ENCODE measurements around the gene NEK6.

The NEK6 gene

DNA sequence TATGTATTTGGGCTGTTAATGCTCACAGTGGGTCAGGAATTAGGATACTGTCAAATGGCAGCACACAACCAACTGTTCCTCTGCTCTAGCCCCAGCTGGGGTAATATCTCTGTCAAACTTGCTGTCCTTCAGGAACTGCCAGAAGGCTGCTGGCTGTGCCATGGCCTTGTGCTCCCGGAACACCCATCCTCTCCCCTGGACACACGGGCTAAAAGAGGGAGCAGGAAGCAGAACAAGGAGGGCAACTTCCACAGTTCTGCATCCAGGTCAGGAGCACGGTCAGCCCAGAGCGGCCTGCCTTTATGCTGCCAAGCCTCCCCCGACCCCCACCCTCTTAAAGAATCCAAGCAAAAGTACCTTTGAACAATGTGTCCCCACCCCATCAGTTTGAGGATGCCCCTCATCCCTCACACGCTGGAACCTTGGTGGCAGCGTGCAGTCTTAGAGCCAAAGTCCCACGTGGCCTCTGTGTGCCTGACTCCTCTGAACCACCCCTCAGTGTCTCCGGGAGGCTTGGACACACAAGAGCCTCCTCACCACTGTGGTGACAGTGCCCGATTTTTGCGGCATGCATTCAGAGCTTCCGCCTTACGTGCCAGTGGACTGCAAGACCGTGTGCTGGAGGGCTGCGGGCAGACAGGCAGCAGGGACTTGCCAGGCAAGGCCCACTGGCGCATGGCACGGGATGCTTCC is 96.7 kb downstream of the NEK6 start:
- no peak overlapping the region for H3K4me3 Mint-ChIP-seq
- no peak overlapping the region for H3K27ac Mint-ChIP-seq
- no peaks in the 10 kb centered on the region for H3K27me3 Mint-ChIP-seq (ENCODE audit: low read depth)
- H3K4me1 Mint-ChIP-seq (ENCODE audit: low read depth) = peaks cover 7% of the 10 kb centered on the region
- peaks cover 9% of the 10 kb centered on the region for H3K36me3 Mint-ChIP-seq (ENCODE audit: low read depth)
- no peaks in the 10 kb centered on the region for H3K9me3 Mint-ChIP-seq

- Mint-ChIP-seq H3K27me3 (ENCODE audit: low read depth) (no peaks in the 10 kb centered on the region), H3K27ac (no peak overlapping the region), H3K36me3 (ENCODE audit: low read depth) (peaks cover 9% of the 10 kb centered on the region), H3K4me1 (ENCODE audit: low read depth) (peaks cover 7% of the 10 kb centered on the region), H3K9me3 (no peaks in the 10 kb centered on the region), H3K4me3 (no peak overlapping the region)
Observed at GRCh38 chr9:124355039-124355940, 97.5 kb downstream of the NEK6 start.

DNA sequence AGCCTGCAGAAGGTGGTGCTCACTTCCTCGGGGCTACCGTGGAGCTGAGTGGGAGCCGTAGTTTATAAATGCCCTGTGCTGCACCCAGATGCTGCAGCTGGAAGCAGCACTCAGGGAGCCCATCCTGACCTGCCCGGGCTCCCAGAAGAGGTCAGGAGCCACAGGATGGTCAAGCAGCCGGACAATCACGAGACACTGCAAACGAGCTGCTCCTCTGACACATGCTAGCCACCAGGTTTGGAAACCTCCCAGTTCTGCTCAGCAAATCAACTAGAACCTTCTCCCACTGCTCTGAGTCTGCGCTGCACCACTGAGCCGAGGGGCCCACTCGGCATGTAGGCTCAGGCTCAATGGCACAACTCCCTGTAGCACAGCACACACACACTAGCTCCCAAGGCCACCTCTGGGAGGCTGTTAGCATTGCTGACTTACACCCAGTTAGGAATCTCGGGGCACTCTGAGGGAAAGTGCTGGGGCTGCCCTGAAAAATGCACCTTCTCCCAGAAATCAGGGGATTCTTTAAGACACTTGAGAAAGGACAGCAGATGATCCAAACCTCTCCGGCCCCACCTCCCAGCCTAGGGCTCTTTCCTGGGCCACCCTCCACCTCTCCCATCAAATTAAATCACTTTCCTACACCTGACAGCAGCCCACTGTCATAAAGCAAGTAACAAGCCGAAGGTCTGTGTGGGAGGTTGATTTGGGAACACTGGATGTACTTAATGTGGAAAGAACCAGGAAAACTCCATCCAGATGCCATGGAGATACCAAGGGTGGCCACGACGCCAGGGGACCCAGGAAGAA is 98.4 kb downstream of the NEK6 start:
- Mint-ChIP-seq H3K9me3 (no peaks in the 10 kb centered on the region), H3K4me3 (no peak overlapping the region), H3K36me3 (ENCODE audit: low read depth) (peaks cover 8% of the 10 kb centered on the region), H3K4me1 (ENCODE audit: low read depth) (peaks cover 7% of the 10 kb centered on the region), H3K27me3 (ENCODE audit: low read depth) (no peaks in the 10 kb centered on the region), H3K27ac (no peak overlapping the region)

DNA sequence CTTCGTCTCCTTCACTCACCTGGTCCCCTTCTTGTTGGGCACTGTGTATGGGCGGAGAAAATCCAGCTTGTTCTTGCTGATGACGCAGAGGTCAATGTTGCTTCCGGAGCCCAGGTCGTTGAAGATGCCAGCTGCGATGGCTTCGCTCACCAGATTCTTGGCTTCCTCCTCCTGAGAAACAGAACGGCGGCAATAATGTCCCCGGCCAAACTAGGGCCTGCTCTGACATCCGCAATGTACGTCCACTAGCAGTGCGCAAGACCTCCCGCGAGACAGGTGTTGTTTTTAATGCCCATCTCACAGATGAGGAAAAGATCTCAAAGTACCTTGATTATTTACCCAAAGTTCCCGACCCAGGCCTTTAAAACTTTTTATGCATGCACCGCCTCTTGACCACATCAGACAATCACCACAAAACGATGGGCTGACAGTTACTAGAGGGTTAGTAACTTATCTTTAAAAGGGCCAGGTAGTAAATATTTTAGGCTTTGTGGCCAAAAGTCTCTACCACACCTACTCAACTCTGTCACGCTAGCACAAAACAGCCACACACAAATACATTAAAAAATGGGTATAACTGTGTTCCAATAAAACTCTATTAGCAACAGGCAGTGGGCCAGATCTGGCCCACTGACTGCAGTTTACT is 99.1 kb downstream of the NEK6 start:
- no peak overlapping the region for H3K4me3 Mint-ChIP-seq
- H3K9me3 Mint-ChIP-seq = no peaks in the 10 kb centered on the region
- H3K4me1 Mint-ChIP-seq (ENCODE audit: low read depth) = peaks cover 7% of the 10 kb centered on the region
- H3K27ac Mint-ChIP-seq = no peak overlapping the region
- H3K36me3 Mint-ChIP-seq (ENCODE audit: low read depth) = peaks cover 2% of the 10 kb centered on the region
- no peaks in the 10 kb centered on the region for H3K27me3 Mint-ChIP-seq (ENCODE audit: low read depth)

GRCh38 chr9:124357721-124358361 is 100.1 kb downstream of the NEK6 start:
- no peaks in the 10 kb centered on the region for H3K9me3 Mint-ChIP-seq
- H3K4me1 Mint-ChIP-seq (ENCODE audit: low read depth) = peaks cover 7% of the 10 kb centered on the region
- no peaks in the 10 kb centered on the region for H3K36me3 Mint-ChIP-seq (ENCODE audit: low read depth)
- no peak overlapping the region for H3K4me3 Mint-ChIP-seq
- H3K27ac Mint-ChIP-seq = no peak overlapping the region
- no peaks in the 10 kb centered on the region for H3K27me3 Mint-ChIP-seq (ENCODE audit: low read depth)

DNA sequence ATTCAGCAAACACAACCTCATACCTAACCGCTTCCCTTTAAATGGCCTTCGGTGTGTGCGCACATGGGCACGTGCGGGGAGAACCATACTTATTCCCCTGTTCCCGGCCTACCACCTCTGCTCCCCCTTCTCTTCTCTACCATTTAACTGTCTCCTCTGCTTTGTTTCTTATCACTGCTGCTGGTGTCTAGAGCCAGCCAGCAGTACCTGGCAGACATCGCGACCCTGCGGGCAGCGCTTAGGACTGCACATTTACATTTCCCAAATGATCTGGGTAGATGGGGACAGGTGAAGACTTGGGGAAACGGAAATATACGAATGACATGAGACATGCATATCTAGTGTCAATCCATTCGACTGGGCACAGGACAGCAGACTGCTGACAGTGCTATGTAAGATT is 100.9 kb downstream of the NEK6 start:
- H3K36me3 Mint-ChIP-seq (ENCODE audit: low read depth) = no peaks in the 10 kb centered on the region
- H3K4me3 Mint-ChIP-seq = no peak overlapping the region
- H3K27me3 Mint-ChIP-seq (ENCODE audit: low read depth) = no peaks in the 10 kb centered on the region
- H3K27ac Mint-ChIP-seq = no peak overlapping the region
- no peaks in the 10 kb centered on the region for H3K9me3 Mint-ChIP-seq
- peaks cover 7% of the 10 kb centered on the region for H3K4me1 Mint-ChIP-seq (ENCODE audit: low read depth)

DNA sequence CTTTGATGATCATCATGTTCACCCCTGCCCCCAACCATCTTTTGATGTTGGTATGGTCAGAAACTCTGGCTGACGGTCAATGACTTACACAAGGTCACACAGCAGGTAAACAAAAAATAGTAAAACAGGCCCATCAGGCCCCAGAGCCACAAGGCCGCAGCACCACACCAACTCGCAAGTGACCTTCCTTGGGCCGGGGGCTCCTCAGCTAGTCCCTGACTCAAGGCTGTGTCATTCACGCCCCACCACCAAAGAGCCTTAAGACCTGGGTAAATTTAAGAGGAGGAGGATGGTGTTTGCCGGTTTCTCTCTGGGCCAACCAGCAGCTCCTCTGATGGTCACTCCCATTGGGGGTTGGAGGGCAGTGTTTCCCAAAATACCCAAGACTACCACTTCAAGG is 101.7 kb downstream of the NEK6 start:
- H3K9me3 Mint-ChIP-seq = no peaks in the 10 kb centered on the region
- no peak overlapping the region for H3K4me3 Mint-ChIP-seq
- H3K27me3 Mint-ChIP-seq (ENCODE audit: low read depth) = no peaks in the 10 kb centered on the region
- no peaks in the 10 kb centered on the region for H3K36me3 Mint-ChIP-seq (ENCODE audit: low read depth)
- H3K27ac Mint-ChIP-seq = no peak overlapping the region
- peaks cover 7% of the 10 kb centered on the region for H3K4me1 Mint-ChIP-seq (ENCODE audit: low read depth)

- no peak overlapping the region for H3K27ac Mint-ChIP-seq
- H3K36me3 Mint-ChIP-seq (ENCODE audit: low read depth) = peaks cover 2% of the 10 kb centered on the region
- H3K27me3 Mint-ChIP-seq (ENCODE audit: low read depth) = no peaks in the 10 kb centered on the region
- H3K4me1 Mint-ChIP-seq (ENCODE audit: low read depth) = peaks cover 7% of the 10 kb centered on the region
- no peak overlapping the region for H3K4me3 Mint-ChIP-seq
- no peaks in the 10 kb centered on the region for H3K9me3 Mint-ChIP-seq
Observed at GRCh38 chr9:124359855-124360678, 102.3 kb downstream of the NEK6 start.

DNA sequence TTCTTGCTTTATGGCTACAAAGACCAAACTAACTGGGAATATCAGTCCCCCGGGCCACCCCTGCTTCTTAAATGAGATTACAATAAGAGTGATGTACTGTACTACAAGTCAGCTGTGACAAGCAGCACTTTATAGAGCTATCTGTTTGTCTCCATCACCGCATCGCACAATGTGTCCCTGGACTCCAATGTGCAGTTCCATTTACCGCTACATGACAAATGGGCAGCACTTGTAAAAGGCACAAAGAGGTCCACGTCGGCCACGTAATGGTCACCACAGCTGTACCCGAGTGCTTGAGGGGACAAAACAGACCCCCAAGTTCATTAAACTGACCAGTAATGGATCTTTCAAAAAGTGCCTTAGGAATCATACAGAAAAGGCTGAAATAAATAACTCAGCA is 103.4 kb downstream of the NEK6 start:
- Mint-ChIP-seq H3K27ac (no peak overlapping the region), H3K4me1 (ENCODE audit: low read depth) (peaks cover 7% of the 10 kb centered on the region), H3K9me3 (no peaks in the 10 kb centered on the region), H3K27me3 (ENCODE audit: low read depth) (no peaks in the 10 kb centered on the region), H3K36me3 (ENCODE audit: low read depth) (peaks cover 4% of the 10 kb centered on the region), H3K4me3 (no peak overlapping the region)

GRCh38 chr9:124363326-124364096 is 105.8 kb downstream of the NEK6 start:
- Mint-ChIP-seq H3K4me3 (no peak overlapping the region), H3K9me3 (no peaks in the 10 kb centered on the region), H3K4me1 (ENCODE audit: low read depth) (peaks cover 5% of the 10 kb centered on the region), H3K27me3 (ENCODE audit: low read depth) (no peaks in the 10 kb centered on the region), H3K27ac (no peak overlapping the region), H3K36me3 (ENCODE audit: low read depth) (peaks cover 6% of the 10 kb centered on the region)

- peaks cover 6% of the 10 kb centered on the region for H3K36me3 Mint-ChIP-seq (ENCODE audit: low read depth)
- H3K4me3 Mint-ChIP-seq = no peak overlapping the region
- H3K27me3 Mint-ChIP-seq (ENCODE audit: low read depth) = no peaks in the 10 kb centered on the region
- H3K4me1 Mint-ChIP-seq (ENCODE audit: low read depth) = peaks cover 5% of the 10 kb centered on the region
- no peaks in the 10 kb centered on the region for H3K9me3 Mint-ChIP-seq
- no peak overlapping the region for H3K27ac Mint-ChIP-seq
Observed at GRCh38 chr9:124364141-124364540, 106.4 kb downstream of the NEK6 start.

DNA sequence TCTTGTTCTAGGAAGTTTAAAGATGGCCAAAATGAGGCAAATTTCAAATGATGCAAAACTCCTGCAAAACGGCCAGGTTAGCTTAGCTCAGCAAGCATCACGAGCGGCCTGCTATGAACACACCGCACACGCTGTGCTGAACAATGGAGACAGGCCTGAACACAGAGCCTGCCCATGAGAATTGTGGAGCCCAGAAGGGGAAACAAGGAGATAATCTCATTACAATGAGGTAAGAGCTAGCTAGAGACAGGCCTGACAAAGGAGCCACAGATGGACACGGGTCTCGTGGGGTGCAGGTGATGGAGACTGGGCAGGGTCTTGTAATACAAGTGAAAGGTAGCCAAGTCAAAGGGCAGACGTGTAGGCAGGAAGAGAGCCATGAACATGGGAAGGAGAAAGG is 107.3 kb downstream of the NEK6 start:
- Mint-ChIP-seq H3K9me3 (no peaks in the 10 kb centered on the region), H3K27me3 (ENCODE audit: low read depth) (no peaks in the 10 kb centered on the region), H3K4me1 (ENCODE audit: low read depth) (peaks cover 5% of the 10 kb centered on the region), H3K27ac (no peak overlapping the region), H3K36me3 (ENCODE audit: low read depth) (peaks cover 6% of the 10 kb centered on the region), H3K4me3 (no peak overlapping the region)
